ENCODE results near the gene TXNDC11. TPM values are rescaled to one million over a fixed set of nuclear protein-coding genes. Genes with fewer than 3 reads are reported as not detected.

TXNDC11 gene
- polyA plus RNA-seq, 1 experiment, result 45.1 TPM

DNA sequence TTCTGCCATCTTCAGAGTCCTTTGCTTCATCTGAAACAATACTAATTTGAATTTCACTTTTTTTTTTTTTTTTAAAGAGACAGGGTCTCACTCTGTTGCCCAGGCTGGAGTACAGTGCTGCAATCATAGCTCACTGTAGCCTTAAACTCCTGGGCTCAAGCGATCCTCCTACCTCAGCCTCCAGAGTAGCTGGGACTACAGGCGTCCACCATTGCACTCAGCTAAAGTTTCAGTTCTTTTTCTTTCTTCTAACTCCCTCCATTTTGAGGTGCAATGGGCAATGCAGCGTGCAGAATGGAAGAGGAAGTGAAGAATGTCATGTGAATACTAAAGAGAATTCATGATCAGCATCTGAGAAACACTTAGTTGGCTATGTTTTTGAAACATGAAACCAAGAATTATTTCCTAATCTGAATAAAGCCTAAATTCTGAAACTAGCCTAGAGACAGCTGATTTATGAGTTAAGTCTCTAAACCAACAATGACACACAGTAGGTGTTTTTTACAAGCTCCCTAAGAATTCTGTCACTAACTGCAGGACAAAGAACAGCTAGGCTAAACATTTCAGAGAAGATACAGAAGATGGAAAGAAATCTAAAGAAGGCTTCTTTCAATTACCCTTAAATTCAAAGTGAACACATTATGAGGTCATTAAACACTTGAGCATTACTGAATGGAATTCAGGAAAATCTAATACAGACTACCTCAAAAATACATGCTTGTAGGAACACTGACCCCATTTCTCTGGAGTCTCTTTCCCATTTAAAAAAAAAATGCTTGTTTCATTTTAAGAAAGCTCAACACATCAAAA, 53.4 kb downstream of the TXNDC11 start:
- TF ChIP-seq, protein P1, sequence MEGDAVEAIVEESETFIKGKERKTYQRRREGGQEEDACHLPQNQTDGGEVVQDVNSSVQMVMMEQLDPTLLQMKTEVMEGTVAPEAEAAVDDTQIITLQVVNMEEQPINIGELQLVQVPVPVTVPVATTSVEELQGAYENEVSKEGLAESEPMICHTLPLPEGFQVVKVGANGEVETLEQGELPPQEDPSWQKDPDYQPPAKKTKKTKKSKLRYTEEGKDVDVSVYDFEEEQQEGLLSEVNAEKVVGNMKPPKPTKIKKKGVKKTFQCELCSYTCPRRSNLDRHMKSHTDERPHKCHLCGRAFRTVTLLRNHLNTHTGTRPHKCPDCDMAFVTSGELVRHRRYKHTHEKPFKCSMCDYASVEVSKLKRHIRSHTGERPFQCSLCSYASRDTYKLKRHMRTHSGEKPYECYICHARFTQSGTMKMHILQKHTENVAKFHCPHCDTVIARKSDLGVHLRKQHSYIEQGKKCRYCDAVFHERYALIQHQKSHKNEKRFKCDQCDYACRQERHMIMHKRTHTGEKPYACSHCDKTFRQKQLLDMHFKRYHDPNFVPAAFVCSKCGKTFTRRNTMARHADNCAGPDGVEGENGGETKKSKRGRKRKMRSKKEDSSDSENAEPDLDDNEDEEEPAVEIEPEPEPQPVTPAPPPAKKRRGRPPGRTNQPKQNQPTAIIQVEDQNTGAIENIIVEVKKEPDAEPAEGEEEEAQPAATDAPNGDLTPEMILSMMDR (IDR thresholded peaks at IDR 0.05; ENCODE audit: insufficient read depth, low read depth, low read length), result no peak
- POLR2A ChIA-PET, result no interaction called here
- CTCF ChIA-PET, result interaction anchor here (0.9 to 1.9 kb wide), 7 partner anchors 9 to 282 kb away, joined by 3 to 7 read pairs (median 5); no protein-coding TSS in a partner anchor
- peaks cover 20% of the 10 kb centered on the region for H3K36me3 ChIP-seq (ENCODE audit: control insufficient read depth, insufficient read depth, low read length)
- no peak for DNase-seq (ENCODE audit: low read depth)
- H3K4me3 ChIP-seq (ENCODE audit: low read depth, low read length), result no peak overlapping the region
- H3K27me3 ChIP-seq (ENCODE audit: control insufficient read depth, insufficient read depth, low read length), result no peaks in the 10 kb centered on the region

DNA sequence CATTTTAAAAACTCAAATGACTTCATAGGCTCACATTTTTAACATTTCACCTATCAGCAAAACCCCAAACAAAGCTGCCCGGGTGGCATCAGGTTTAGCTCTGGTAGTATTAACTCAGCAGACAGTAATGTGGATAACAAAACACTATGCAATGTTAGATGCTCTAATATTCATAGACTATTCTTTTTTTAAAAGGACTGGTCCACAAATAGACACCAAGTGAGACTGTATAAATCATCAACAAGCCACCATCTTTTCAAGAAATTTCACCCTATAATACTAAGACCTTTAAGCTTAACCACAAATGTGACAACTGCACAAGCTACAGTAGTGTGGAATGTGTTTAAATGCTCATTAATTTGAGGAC, 54.2 kb downstream of the TXNDC11 start:
- TF ChIP-seq, protein P1 (IDR thresholded peaks at IDR 0.05; ENCODE audit: insufficient read depth, low read depth, low read length), result no peak
- H3K27me3 ChIP-seq (ENCODE audit: control insufficient read depth, insufficient read depth, low read length), result no peaks in the 10 kb centered on the region
- ChIA-PET POLR2A (no interaction called here), CTCF (interaction anchor here (0.9 to 1.9 kb wide), 4 partner anchors 10 to 281 kb away, joined by 3 to 6 read pairs (median 4); no protein-coding TSS in a partner anchor)
- H3K36me3 ChIP-seq (ENCODE audit: control insufficient read depth, insufficient read depth, low read length), result peaks cover 23% of the 10 kb centered on the region
- DNase-seq (ENCODE audit: low read depth), result no peak
- H3K4me3 ChIP-seq (ENCODE audit: low read depth, low read length), result no peak overlapping the region

DNA sequence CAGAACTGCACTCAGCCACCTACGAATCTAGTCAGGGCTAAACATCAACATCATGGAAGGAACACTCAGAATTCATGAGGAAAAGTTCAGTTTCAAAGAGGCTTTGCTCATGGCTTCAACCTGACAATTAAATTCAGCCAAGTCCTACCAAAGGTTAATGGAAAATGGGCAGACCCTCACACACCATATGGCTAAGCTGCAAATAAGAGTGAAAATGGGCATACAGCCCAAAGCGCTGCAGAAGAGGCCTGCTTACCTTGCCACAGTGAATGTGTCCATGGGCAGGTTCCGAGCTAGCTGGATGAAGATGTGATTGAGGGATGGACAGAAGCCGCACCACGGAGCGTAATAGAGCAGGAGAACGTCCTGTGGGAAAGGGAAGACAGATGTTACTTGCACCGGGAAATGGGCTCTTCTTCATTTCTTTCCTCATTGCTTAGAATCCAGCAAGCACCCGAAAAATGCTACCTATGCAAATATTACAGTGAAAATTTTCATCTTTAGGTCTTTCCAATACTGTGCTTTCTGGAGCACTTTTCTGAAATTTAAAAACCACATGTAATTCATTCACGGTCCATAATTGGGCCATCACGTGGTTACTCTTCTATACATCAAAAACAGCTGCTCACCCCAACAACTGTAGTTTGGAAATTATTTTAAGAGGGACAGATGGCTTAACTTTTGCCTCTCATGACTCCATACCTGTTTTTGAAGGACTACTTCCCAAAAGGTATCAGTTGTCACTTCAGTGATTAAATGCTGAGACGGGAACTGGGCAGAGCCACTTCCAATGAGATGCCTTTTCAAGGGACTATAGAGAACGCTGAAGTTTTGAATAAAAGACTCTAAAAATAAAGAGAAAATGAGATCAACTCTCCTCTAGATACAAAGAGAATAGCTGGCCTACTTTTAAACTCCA, 54.8 kb downstream of the TXNDC11 start:
- TF ChIP-seq, protein P1 (IDR thresholded peaks at IDR 0.05; ENCODE audit: insufficient read depth, low read depth, low read length), result no peak
- H3K27me3 ChIP-seq (ENCODE audit: control insufficient read depth, insufficient read depth, low read length), result no peaks in the 10 kb centered on the region
- no peak for DNase-seq (ENCODE audit: low read depth)
- CTCF ChIA-PET, result interaction anchor here (0.9 to 1.9 kb wide), 2 partner anchors 10 to 12 kb away, joined by 3 to 6 read pairs; no protein-coding TSS in a partner anchor
- POLR2A ChIA-PET, result no interaction called here
- peaks cover 26% of the 10 kb centered on the region for H3K36me3 ChIP-seq (ENCODE audit: control insufficient read depth, insufficient read depth, low read length)
- H3K4me3 ChIP-seq (ENCODE audit: low read depth, low read length), result no peak overlapping the region

DNA sequence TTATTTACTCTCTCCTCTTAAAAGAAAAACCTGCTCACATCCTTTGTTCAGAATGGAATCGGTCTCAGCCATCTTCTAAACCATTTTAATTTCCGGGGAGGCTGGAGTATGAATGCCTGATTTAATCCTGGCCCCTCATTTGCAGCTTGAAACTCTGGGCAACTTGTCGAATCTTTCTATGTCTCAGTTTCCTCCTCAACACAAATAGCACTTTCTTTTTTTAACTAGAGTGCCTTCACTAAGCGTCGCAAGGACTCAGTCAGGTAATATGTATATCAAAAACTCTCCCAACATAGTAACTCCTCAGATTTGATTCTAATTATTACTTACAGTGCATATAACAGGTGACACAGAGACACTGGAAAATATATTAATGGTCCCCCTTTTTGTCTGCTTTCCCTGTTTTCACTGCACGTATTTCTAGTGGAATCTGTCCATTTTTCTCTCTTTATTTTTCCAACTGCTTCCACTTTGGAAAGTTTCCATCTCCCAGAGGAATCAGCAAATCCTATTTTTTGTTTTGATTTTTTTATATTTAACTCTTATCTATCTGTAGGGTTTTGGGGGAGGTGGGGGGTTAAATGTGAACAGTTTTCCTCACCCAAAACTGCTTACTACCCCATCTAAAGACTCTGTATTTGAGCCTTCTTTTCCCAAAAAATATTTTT, 55.8 kb downstream of the TXNDC11 start:
- TF ChIP-seq, protein P1 (IDR thresholded peaks at IDR 0.05; ENCODE audit: insufficient read depth, low read depth, low read length), result no peak
- ChIA-PET CTCF (interaction anchor here (1.1 kb wide), 1 partner anchor 291 kb away, joined by 3 read pairs; no protein-coding TSS in a partner anchor), POLR2A (no interaction called here)
- Histone ChIP-seq H3K4me3 (ENCODE audit: low read depth, low read length) (no peak overlapping the region), H3K36me3 (ENCODE audit: control insufficient read depth, insufficient read depth, low read length) (peaks cover 26% of the 10 kb centered on the region), H3K27me3 (ENCODE audit: control insufficient read depth, insufficient read depth, low read length) (no peaks in the 10 kb centered on the region)
- no peak for DNase-seq (ENCODE audit: low read depth)

All from BJ (cell line).